Measurements from ENCODE around the gene TBC1D1.

The TBC1D1 gene

GRCh38 chr4:37885496-37885895 lies 5.4 kb upstream of the TBC1D1 start:
- H3K4me3 ChIP-seq (replicated peaks; ENCODE audit: low read depth, low read length): no peak overlapping the region
- no peak for DNase-seq (ENCODE audit: extremely low read depth, low read depth)
- TF ChIP-seq, protein P1, sequence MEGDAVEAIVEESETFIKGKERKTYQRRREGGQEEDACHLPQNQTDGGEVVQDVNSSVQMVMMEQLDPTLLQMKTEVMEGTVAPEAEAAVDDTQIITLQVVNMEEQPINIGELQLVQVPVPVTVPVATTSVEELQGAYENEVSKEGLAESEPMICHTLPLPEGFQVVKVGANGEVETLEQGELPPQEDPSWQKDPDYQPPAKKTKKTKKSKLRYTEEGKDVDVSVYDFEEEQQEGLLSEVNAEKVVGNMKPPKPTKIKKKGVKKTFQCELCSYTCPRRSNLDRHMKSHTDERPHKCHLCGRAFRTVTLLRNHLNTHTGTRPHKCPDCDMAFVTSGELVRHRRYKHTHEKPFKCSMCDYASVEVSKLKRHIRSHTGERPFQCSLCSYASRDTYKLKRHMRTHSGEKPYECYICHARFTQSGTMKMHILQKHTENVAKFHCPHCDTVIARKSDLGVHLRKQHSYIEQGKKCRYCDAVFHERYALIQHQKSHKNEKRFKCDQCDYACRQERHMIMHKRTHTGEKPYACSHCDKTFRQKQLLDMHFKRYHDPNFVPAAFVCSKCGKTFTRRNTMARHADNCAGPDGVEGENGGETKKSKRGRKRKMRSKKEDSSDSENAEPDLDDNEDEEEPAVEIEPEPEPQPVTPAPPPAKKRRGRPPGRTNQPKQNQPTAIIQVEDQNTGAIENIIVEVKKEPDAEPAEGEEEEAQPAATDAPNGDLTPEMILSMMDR (IDR thresholded peaks at IDR 0.05; ENCODE audit: low read depth, low read length, missing control alignments): no peak

GRCh38 chr4:37889849-37890800 lies 759 bp upstream of the TBC1D1 start:
- DNase-seq (ENCODE audit: extremely low read depth, low read depth): no peak
- TF ChIP-seq, protein P1 (IDR thresholded peaks at IDR 0.05; ENCODE audit: low read depth, low read length, missing control alignments): no peak
- H3K4me3 ChIP-seq (replicated peaks; ENCODE audit: low read depth, low read length): peak overlapping the region; percentile 52

DNA sequence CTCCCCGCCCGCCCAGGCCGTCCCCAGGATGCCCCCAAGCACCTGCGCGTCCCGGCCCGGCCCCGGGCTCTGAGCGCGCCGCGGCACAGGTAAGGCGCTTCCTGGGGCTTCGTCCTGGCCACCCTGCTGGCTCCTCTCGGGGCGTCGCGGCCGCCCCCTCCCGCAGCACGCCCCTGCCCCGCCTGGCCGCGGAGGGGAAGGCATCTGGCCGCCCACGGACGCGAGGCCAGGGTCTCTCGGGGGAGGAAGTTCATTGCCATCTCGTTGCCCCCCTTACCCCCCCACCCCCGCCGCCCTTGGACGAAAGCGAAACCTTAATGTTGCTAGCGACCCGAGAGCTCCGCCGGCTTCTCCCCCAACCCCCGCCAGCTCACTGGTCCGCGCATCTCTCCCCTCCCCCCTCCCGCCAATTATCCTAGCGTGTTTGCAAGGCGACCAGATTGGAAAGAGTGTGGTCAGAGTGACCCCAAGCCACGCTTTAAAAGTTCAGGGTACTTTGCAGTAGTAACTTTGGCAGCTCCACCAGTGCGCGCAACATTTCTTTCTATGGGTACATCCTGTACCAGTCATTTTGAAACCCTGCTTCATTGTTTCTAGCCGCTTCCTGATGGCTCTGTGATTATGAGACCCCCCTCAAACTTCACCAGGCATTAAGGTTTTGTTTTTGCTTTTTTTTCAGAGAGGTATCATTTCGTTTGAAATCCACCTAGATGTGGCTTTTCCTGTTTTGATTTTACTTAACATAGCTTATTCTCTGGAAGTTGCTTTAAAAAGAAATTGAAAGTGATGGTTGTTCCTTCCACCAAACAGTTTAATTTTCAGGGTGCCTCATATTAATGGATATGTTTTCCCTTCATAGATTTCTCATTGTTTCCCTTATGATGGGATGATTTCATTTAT lies 626 bp downstream of the TBC1D1 start:
- H3K4me3 ChIP-seq (replicated peaks; ENCODE audit: low read depth, low read length): peak overlapping the region; percentile 52
- DNase-seq (ENCODE audit: extremely low read depth, low read depth): no peak
- TF ChIP-seq, protein P1 (IDR thresholded peaks at IDR 0.05; ENCODE audit: low read depth, low read length, missing control alignments): no peak

DNA sequence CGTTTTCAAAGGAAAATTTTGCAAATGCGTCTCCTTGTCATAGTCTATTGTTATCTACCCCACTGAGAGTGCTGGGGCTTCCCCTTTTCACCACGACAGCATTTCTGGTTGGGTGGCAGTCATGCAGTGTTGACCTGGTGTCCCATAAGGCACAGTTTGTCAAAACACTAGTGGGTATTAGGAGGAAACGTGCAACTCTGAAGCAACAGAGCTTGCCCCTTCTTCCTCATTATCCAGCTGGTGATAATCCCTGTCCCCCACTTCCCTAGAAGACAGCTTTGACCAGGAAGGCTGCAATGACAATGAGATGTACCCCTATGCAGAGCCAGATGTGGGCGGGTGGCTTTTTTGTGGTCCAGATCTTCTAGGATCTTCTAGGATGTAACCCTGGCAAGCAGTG lies 1.8 kb downstream of the TBC1D1 start:
- no peak overlapping the region for H3K4me3 ChIP-seq (replicated peaks; ENCODE audit: low read depth, low read length)
- TF ChIP-seq, protein P1 (IDR thresholded peaks at IDR 0.05; ENCODE audit: low read depth, low read length, missing control alignments): no peak
- DNase-seq (ENCODE audit: extremely low read depth, low read depth): no peak

GRCh38 chr4:37893164-37893563 lies 2.3 kb downstream of the TBC1D1 start:
- TF ChIP-seq, protein P1 (IDR thresholded peaks at IDR 0.05; ENCODE audit: low read depth, low read length, missing control alignments): no peak
- DNase-seq (ENCODE audit: extremely low read depth, low read depth): no peak
- no peak overlapping the region for H3K4me3 ChIP-seq (replicated peaks; ENCODE audit: low read depth, low read length)

DNA sequence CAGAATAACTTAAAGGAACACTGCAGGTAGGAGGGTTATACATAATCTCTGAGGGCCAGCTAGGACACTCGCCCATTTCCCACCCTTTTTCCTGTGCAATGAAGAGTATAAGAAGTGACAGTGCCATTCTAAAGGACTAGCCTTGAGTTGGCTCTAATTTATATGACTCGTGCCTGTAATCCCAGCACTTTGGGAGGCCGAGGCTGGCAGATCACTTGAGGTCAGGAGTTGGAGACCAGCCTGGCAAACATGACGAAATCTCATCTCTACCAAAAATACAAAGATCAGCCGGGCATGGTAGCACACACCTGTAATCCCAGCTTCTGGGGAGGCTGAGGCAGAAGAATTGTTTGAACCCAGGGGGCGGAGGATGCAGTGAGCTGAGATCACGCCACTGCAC lies 4.4 kb downstream of the TBC1D1 start:
- TF ChIP-seq, protein P1 (IDR thresholded peaks at IDR 0.05; ENCODE audit: low read depth, low read length, missing control alignments): no peak
- no peak overlapping the region for H3K4me3 ChIP-seq (replicated peaks; ENCODE audit: low read depth, low read length)
- no peak for DNase-seq (ENCODE audit: extremely low read depth, low read depth)
